Putamen (tissue), 1 donor: ENCODE results near the gene NEK8.

Experiments
- DNase-seq: peaks from one replicate; pipeline ENCODE4 v3.0.0-alpha.2; 2016; ENCODE audit warnings: low spot score

The NEK8 gene

DNA sequence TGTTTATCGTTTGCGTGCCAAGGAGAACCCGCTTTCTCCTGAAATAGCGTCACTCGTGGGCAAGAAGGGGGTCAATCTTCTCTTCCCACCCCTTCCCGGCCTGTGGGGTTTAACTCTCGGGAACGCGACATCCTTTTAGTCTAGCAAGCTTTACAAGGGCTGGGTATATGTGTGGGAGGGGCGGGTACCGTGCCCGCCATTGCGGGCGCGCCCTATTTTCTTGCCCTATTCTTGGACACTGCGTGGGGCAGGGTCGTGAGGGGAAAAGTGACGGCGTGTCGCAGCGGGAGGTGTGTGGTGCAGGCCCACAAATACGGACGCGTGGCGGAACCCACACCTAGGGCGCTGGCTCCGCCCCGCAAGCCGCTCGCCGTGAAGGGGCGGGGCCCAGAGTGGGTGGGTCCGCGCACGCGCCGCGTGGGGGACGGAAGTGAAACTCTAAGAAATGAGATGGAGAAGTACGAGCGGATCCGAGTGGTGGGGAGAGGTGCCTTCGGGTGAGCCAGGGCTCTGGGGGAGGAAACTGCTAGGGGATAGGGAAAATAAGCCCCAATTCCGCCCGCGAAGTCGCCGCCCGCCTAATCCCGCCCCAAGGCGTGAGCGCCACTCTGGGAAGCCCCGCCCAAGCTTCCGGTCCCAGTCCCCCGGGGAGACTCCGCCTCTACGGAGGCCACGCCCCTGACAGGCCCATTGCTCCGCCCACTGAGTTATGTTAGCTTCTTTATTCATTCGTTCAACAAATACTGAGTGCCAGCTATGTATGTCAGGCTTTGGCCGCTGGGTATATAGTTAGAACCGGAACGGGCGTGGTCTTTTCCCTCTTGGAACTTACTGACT, at the start of gene NEK8:
NEK8 (plus strand) TSS at position 425 of the 837 bp plus-strand sequence; CDS start at position 451, 26 bp downstream.
- DNase-seq = peak; percentile 91

DNA sequence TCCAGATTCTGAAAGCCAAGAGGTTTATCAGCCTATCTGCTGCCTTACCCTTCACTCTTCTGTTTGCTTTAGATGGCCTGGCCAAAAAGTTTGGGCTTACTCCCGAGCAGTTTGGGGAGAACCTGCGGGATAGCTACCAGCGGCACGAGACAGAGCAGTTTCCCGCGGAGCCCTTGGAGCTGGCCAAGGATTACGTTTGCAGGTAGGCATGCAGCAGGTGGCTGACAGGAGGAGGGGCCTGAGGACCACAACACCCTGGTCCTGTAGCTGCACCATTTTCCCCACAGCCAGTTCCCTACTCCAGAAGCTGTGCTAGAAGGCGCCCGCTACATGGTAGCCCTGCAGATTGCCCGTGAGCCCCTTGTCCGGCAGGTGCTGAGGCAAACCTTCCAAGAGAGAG, 45.9 kb upstream of the NEK8 start:
- no peak for DNase-seq

DNA sequence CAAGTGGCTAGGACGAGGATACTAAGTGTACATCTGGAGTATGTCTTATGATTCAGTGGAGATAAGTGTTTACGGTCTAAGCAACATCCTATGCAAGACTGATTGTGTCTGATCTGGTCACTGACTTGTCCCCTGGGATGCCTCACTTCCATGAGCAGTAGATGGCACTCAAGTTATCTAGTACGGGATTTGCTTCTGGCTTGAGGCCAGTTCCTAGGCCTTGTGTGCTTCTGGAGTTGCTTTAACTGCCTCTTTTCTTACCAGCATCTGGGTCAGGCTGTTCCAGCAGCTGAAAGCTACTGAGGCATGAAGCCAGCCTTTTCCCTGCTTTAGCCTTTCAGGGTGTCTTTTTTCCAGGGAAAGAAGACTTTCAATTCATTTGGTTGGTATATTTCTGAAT, 43.6 kb upstream of the NEK8 start:
- peak; percentile 85 for DNase-seq

GRCh38 chr17:28685366-28685765, 43.2 kb upstream of the NEK8 start:
- no peak for DNase-seq

DNA sequence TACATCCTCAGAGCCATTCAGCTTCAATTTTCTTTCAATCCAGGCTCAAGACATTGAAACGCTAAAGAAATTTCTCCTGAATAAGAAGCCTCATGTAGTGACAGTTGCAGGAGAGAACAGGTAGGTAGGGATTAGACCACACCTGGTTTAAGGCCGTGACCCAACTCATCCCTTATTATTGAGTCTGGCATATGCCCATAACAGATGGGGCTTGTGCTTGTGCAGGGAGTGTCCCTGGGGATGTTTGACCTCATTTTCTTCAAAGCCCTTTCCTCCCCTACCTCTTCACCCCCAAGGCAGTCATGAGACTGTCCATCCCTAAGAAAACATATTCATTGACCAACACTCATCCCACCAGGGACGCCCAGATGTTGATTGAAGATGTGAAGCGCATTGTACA, 42.3 kb upstream of the NEK8 start:
- no peak for DNase-seq

DNA sequence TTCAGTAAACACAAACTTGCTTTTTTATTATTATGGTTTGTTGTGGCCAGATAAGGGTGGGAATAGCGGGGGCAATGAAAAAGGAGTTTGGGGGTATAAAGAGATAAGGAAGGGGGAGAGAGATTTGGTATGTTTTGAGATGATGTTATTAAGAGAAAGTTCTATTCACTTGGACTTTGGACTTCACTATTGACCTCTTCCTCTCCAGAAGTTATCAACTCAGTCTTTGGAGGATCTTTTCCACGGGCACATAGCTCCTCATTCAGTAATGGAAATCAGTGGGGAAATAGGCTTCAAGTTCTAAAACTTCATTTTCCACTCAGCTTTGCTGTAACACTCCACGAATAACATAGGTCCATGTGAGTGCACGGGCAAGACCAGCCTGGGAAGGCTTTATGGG, 40.1 kb upstream of the NEK8 start:
- DNase-seq = no peak

DNA sequence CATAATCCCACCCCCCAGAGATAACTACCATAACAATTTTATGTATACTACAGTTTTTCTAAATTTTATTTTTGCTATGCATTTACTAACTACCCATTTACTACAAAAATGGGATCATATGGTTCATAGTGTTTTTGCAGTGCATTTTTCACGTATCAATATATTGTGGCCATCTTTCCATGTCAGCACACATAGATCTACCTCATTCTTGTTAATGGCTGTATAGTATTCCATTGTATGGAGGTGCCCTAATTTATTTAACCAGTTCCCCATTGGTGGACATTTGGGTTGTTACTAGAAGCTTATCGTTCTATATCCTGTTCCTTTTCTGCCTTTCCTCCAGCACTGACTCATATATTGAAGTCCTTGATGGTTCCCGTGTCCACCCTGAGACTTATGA, 39.6 kb upstream of the NEK8 start:
- no peak for DNase-seq

GRCh38 chr17:28693869-28694268, 34.7 kb upstream of the NEK8 start:
- no peak for DNase-seq

GRCh38 chr17:28698253-28698941, 30.2 kb upstream of the NEK8 start:
- DNase-seq = no peak

- DNase-seq = no peak
Measured at GRCh38 chr17:28700278-28700677, 28.3 kb upstream of the NEK8 start.

DNA sequence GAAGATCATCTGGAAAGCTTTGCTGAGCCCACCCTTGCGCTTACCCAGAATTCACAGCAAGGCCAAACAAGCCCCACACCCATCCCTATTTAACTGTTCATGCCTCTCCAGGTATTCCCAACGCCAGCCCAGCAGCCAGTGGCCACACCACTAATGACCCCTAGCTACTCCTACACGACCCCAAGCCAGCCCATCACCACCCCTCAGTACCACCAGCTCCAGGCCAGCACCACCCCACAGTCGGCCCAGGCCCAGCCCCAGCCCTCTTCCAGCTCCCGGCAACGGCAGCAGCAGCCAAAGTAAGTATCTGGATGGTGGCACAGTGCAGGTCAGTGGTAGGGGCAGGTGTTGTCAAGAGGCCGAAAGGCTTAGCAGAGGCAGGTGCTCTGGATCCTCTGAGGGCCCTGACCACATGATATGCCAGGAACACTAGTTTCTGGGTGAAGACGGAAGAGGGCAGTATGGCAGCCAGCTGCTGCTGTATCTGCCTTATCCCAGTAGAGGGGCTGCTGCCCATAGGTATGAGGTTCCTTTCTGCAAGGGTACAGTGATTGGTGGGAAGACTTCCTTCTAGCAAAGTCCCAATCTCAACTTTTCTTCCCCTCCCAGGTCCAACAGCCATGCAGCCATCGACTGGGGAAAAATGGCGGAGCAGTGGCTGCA, 27.6 kb upstream of the NEK8 start:
- no peak for DNase-seq

DNA sequence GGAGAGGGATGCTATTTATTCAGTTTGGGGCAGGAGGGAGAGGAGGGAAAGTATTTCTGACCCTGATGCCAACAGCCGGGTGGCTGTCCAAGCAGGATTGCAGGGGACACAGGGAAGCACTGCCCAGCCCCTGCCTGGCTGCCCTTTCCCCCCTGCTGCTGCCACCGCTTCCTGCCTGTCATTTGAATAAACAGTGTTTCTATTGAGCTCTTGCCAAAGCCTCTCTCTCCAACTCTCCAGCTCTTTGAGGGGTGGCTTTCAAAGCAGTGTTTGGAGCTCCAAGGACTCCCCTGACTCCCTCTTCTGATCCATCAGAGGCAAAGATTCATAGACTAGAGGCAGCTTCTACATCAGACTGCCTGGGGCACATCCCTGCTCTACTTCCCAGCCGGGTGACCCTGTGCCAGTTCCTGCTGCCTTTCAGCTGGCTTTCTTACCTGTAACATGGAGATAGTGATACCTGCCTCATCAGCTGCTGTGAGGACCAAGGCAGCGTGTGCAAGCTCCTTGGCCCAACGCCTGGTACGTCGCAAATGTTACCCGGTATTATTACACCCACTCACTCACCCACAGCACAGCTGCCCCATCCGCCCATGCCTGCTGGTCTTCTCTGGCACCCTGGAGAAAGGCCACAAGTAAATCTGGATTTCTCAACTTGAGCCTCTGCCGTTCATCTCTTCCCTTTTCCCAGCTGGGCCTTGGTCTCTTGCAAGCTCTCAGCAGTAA, 26.4 kb upstream of the NEK8 start:
- peak; percentile 73 for DNase-seq

DNA sequence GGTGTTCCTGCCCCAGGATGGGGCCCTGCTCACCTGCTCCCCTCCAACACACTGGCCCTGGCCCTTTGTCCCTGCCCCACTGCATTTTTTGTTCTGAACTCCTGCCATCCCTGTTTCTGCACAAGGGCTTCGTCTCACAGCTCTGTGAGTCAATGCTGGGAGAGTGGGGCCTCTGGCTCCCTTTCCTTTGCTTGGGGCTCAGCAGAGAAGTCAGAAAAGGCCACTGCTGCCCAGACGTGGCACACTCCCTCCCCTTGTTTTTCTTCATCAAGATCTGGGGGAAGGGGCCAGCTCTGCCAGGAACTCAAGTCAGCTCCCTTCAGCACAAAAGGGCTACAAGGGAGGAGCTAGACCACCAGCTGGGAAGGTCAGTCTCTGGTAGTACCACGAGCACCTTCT, 25.8 kb upstream of the NEK8 start:
- no peak for DNase-seq

- DNase-seq = no peak
Measured at GRCh38 chr17:28703552-28704218, 24.9 kb upstream of the NEK8 start.

GRCh38 chr17:28704219-28704858, 24.2 kb upstream of the NEK8 start:
- no peak for DNase-seq

DNA sequence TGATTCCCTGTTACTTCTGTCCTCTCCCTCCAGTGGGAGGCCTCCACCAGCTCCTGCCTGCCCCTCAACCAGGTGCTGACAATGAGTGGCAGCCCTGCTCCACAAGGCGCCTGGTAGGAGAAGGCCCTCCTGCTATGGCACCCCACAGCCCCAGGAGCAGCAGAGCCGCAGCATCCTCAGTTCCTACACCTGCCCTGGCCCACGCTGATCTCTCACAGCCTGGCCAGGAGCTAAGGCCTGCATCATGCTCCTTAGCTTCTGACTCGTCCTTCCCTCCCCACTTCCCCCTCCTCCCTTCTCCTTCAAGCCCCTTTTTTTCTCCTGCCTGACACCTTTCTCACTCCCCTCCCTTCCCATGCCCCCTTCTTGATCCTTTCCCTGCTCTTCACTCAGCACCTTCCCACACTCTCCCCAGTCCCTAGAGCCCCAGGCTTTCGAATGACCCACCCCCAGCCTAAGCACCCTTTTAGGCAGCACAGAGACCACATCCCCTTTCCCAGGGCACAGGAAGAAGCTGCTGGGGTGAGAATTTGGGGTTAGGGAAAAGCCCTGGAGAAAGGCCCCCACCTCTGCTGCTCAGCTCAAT, 23.4 kb upstream of the NEK8 start:
- no peak for DNase-seq

DNA sequence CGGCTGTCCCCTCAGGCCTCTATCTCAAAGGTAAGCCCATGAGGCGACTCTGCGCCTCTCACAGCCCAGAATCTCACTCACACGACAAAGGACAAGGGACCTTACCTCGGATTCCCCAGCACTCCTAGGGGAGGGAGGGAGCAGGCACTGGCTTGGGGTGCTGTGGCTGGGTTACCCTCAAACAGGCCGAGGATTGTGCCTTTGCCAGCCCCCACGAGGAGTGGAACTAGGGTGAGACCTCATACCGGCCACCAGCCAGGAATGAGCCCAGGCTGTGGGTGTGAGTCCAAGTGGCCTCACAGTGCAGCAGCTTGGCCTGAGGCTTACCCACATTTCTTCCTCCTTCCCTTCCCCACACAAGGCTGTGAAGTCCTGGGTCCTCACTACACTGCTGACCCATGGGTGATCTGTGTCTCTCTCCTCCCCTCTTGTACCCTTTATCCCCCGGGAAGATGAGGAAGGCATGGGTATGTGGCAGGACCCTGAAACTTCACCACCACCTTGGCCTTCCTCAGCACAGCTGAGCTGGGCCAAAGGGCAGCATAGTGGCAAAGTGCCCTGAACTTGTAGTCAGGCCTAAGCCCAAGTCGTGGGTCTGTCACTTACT, 22.8 kb upstream of the NEK8 start:
- no peak for DNase-seq

DNA sequence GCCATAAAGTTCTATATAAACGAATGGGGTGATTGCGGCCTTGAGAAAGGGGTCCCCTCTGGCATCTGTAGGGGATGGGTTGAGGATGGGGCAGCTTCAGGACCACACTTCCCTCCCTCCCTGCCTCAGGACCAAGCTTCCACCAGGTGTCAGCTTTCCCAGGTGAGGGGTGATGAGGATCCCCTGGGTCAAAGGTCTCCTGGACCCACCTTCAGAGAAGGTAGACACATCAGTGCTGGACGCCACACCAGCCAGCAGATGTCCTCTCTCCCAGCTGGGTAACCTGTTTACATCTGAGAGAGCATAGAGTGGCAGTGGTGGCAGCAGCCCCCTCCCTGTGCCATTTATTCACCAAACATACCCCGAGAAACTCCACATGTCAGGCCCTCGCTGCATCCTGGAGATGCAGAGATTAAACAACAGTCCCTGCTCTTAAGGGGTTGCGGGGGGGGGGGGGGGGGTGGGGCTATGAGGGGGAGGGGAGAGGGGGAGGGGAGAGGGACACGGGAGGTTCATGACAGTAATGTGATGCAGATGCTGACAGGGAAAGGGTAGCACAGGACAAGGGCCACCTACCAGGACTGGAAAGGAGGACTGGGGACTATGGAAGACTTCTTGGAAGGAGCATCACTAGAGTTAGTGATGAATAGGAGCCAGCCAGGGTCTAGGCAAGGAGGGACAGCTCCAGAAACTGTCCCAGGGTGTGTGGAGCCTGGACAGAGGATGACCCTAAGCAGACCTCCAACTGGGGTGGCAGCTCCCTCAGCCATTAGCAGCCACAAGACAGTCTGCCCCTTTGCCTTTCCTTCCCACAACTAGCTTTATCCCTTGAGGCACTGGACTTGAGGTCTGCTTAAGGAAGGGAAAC, 21.9 kb upstream of the NEK8 start:
- no peak for DNase-seq

- DNase-seq = no peak
Measured at GRCh38 chr17:28707339-28707720, 21.3 kb upstream of the NEK8 start.
